HAP-1 (cell line): ENCODE results near the gene CTNNA2.
A peak's percentile ranks its signal among the peaks of the same experiment; 100 is the strongest.

Experiments used
- DNase-seq, 2 experiments: peaks; one replicate each; pipeline ENCODE4 v3.0.0-alpha.2; 2016 to 2020; ENCODE audit warnings: low spot score in 2 of 2
- H3K27me3 ChIP-seq: fragments of 250-450 bp; sonication (Bioruptor Pico); 2 replicates; pipeline ENCODE4 v1.5.1; 2020; ENCODE audit warnings: low read depth, mild to moderate bottlenecking, moderate library complexity
- H3K36me3 ChIP-seq: fragments of 250-450 bp; sonication (Bioruptor Pico); replicated peaks from 2 replicates; pipeline ENCODE4 v1.5.1; 2020; ENCODE audit warnings: mild to moderate bottlenecking
- H3K4me1 ChIP-seq: fragments of 250-450 bp; sonication (Bioruptor Pico); 2 replicates; pipeline ENCODE4 v1.5.1; 2020; ENCODE audit warnings: mild to moderate bottlenecking
- H3K4me3 ChIP-seq: fragments of 250-450 bp; sonication (Bioruptor Pico); 2 replicates; pipeline ENCODE4 v1.5.1; 2020; ENCODE audit warnings: mild to moderate bottlenecking, moderate library complexity
- H3K9me3 ChIP-seq: fragments of 250-450 bp; sonication (Bioruptor Pico); 2 replicates; pipeline ENCODE4 v1.5.1; 2020; ENCODE audit warnings: mild to moderate bottlenecking, moderate library complexity
- in situ Hi-C: fragments of 300-500 bp; cut with MboI; formaldehyde crosslinking; loops from 3 replicates; pipeline ENCODE4 v1.14.3; 2020; ENCODE audit warnings: low sequenced_read_pairs, inconsistent platforms, mixed read lengths

The CTNNA2 gene

DNA sequence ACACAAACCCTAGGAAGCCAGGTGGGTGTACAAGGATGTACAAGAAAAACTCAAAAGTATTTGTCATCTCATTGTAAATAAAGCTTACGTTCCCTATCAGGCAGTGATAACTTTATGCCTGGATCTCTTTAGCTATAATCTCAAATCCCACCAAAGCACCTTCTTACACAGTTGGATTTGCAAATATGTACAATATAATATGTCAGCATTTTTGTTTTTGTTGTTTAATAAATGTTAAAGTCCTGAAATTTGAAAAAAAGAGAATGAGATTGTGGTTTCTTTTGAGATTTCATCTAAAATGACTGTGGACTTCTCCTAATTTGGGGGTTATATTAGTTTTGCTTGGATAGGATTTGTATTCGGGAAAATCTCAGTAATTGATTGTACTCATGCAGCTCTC lies 709.8 kb downstream of the CTNNA2 start:
- Histone ChIP-seq H3K27me3 (no peaks in the 10 kb centered on the region), H3K9me3 (no peaks in the 10 kb centered on the region), H3K4me1 (no peaks in the 10 kb centered on the region), H3K4me3 (no peak overlapping the region), H3K36me3 (no peaks in the 10 kb centered on the region)
- in situ Hi-C loops = no loop called here
- DNase-seq = no peak

GRCh38 chr2:80231421-80231820 lies 718.6 kb downstream of the CTNNA2 start:
- Histone ChIP-seq H3K36me3 (no peaks in the 10 kb centered on the region), H3K4me3 (no peak overlapping the region), H3K4me1 (no peaks in the 10 kb centered on the region; the same call in 1 of the 2 replicates), H3K9me3 (no peaks in the 10 kb centered on the region), H3K27me3 (no peaks in the 10 kb centered on the region)
- DNase-seq = no peak
- in situ Hi-C loops = no loop called here

GRCh38 chr2:80233333-80233732 lies 720.5 kb downstream of the CTNNA2 start:
- DNase-seq = no peak
- Histone ChIP-seq H3K4me3 (no peak overlapping the region), H3K36me3 (no peaks in the 10 kb centered on the region), H3K9me3 (no peaks in the 10 kb centered on the region), H3K27me3 (no peaks in the 10 kb centered on the region), H3K4me1 (no peaks in the 10 kb centered on the region; the same call in 1 of the 2 replicates)
- in situ Hi-C loops = no loop called here

GRCh38 chr2:80238692-80239469 lies 726.0 kb downstream of the CTNNA2 start:
- no peaks in the 10 kb centered on the region for H3K4me1 ChIP-seq
- no peaks in the 10 kb centered on the region for H3K36me3 ChIP-seq
- peak; percentile 11 to 74 for DNase-seq
- no peaks in the 10 kb centered on the region for H3K27me3 ChIP-seq
- no peak overlapping the region for H3K4me3 ChIP-seq
- H3K9me3 ChIP-seq = no peaks in the 10 kb centered on the region
- in situ Hi-C loops = no loop called here

GRCh38 chr2:80242355-80242910 lies 729.6 kb downstream of the CTNNA2 start:
- Histone ChIP-seq H3K36me3 (no peaks in the 10 kb centered on the region), H3K4me3 (no peak overlapping the region), H3K27me3 (no peaks in the 10 kb centered on the region), H3K9me3 (no peaks in the 10 kb centered on the region), H3K4me1 (no peaks in the 10 kb centered on the region)
- in situ Hi-C loops = no loop called here
- no peak for DNase-seq

GRCh38 chr2:80244905-80245584 lies 732.2 kb downstream of the CTNNA2 start:
- H3K27me3 ChIP-seq = no peaks in the 10 kb centered on the region
- no peak overlapping the region for H3K4me3 ChIP-seq
- no peaks in the 10 kb centered on the region for H3K9me3 ChIP-seq
- no peaks in the 10 kb centered on the region for H3K4me1 ChIP-seq
- H3K36me3 ChIP-seq = no peaks in the 10 kb centered on the region
- in situ Hi-C loops = no loop called here
- DNase-seq = no peak

GRCh38 chr2:80246534-80246933 lies 733.7 kb downstream of the CTNNA2 start:
- Histone ChIP-seq H3K36me3 (no peaks in the 10 kb centered on the region), H3K9me3 (no peaks in the 10 kb centered on the region), H3K4me3 (no peak overlapping the region), H3K4me1 (no peaks in the 10 kb centered on the region), H3K27me3 (no peaks in the 10 kb centered on the region)
- in situ Hi-C loops = no loop called here
- no peak for DNase-seq

- Histone ChIP-seq H3K36me3 (no peaks in the 10 kb centered on the region), H3K27me3 (no peaks in the 10 kb centered on the region), H3K4me1 (no peaks in the 10 kb centered on the region), H3K4me3 (no peak overlapping the region), H3K9me3 (no peaks in the 10 kb centered on the region)
- in situ Hi-C loops = no loop called here
- DNase-seq = no peak
These were observed 734.5 kb downstream of the CTNNA2 start for GRCh38 chr2:80247339-80247738.

- in situ Hi-C loops = no loop called here
- no peaks in the 10 kb centered on the region for H3K4me1 ChIP-seq
- no peak overlapping the region for H3K4me3 ChIP-seq
These were observed 735.3 kb downstream of the CTNNA2 start for GRCh38 chr2:80248146-80248545.

GRCh38 chr2:80252294-80252986 lies 739.6 kb downstream of the CTNNA2 start:
- in situ Hi-C loops = no loop called here
- H3K27me3 ChIP-seq = no peaks in the 10 kb centered on the region
- DNase-seq = no peak
- H3K4me3 ChIP-seq = no peak overlapping the region
- H3K9me3 ChIP-seq = no peaks in the 10 kb centered on the region
- no peaks in the 10 kb centered on the region for H3K36me3 ChIP-seq
- H3K4me1 ChIP-seq = no peaks in the 10 kb centered on the region

More at GRCh38 chr2:80248146-80248545, 735.3 kb downstream of the CTNNA2 start:
- Histone ChIP-seq H3K27me3 (no peaks in the 10 kb centered on the region), H3K9me3 (no peaks in the 10 kb centered on the region), H3K36me3 (no peaks in the 10 kb centered on the region)
- DNase-seq = no peak

DNA sequence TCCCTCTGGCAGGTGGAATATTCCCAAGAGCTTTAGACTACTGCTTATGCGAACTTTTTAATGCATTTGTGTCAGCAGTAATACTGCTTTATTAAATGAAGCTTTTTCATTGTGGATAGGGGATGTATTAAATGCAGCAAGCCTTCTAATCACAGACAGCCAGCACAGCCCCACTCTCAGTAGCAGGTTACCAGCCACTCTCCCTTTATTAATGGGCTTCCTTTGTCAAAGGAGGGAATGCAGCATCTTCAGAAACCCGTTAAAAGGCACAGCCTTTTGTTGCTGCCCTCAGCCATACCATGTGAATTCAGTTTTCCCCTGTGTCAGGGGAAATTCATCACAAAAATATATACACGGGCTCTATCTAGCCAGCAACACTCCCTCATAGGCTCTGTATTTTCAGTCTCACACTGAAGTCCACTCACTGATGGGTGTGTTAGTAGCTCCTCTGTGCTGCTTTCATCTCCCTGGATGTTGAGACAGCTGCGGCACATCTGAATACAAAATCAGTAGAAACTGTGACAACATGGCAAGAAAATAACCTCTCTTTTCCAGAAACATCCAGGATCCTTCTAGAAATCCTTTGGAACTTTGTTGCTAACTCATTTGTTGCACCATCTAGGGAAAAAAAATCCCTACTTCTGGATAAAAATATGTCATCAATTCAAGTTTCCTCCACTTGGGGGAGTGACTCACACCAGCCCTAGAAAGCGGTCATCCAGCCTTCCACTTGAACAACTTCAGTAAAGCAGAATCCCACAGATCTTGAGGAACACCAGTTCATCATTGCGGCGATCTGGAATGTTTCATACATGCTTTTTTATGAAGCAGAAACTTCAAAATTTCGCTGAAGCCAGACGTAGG lies 743.3 kb downstream of the CTNNA2 start:
- H3K36me3 ChIP-seq = no peaks in the 10 kb centered on the region
- no peaks in the 10 kb centered on the region for H3K9me3 ChIP-seq
- peak in 1 of 2 experiments; percentile 17 for DNase-seq
- no peak overlapping the region for H3K4me3 ChIP-seq
- H3K4me1 ChIP-seq = no peaks in the 10 kb centered on the region
- in situ Hi-C loops = no loop called here
- no peaks in the 10 kb centered on the region for H3K27me3 ChIP-seq

DNA sequence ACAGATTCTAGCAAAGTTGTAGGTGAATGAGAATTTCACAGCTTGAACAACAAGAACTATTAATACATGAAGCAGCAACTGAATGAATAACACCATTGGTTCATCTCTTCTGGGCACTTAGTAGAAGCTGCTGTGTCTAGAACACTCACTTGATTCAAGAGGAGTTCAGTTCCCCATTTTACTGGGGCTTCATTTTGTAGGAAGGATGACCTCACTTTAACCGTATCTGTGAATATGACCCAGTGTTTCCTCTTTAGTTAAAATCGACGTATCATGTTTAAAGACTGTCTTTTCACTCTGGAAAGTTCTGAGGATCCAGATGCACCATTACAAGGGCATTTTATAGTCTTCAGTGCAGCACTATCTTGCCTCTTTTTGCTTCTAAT lies 743.9 kb downstream of the CTNNA2 start:
- in situ Hi-C loops = no loop called here
- no peak for DNase-seq
- H3K27me3 ChIP-seq = no peaks in the 10 kb centered on the region
- no peak overlapping the region for H3K4me3 ChIP-seq
- H3K36me3 ChIP-seq = no peaks in the 10 kb centered on the region
- no peaks in the 10 kb centered on the region for H3K4me1 ChIP-seq
- H3K9me3 ChIP-seq = no peaks in the 10 kb centered on the region

GRCh38 chr2:80257450-80257849 lies 744.6 kb downstream of the CTNNA2 start:
- H3K36me3 ChIP-seq = no peaks in the 10 kb centered on the region

More at GRCh38 chr2:80257450-80257849, 744.6 kb downstream of the CTNNA2 start:
- Histone ChIP-seq H3K27me3 (no peaks in the 10 kb centered on the region), H3K9me3 (no peaks in the 10 kb centered on the region), H3K4me1 (no peaks in the 10 kb centered on the region), H3K4me3 (no peak overlapping the region)
- in situ Hi-C loops = no loop called here
- no peak for DNase-seq
